NCI-H2107 treated with DMSO at 0.1 percent for 48 hours (cell line): ENCODE measurements around the gene NAV2.
A peak's percentile ranks its signal among the peaks of the same experiment; 100 is the strongest.
"Not testable (repeated sequence)": the region's sequence is repeated elsewhere in the genome, so short reads cannot be mapped to it uniquely, and the experiment has no call there.

ENCODE experiments used
- DNase-seq: peaks from one replicate; lab custom pipeline; 2025; ENCODE audit not compliant: unreplicated experiment; lab: John Stamatoyannopoulos, UW

The NAV2 gene

DNA sequence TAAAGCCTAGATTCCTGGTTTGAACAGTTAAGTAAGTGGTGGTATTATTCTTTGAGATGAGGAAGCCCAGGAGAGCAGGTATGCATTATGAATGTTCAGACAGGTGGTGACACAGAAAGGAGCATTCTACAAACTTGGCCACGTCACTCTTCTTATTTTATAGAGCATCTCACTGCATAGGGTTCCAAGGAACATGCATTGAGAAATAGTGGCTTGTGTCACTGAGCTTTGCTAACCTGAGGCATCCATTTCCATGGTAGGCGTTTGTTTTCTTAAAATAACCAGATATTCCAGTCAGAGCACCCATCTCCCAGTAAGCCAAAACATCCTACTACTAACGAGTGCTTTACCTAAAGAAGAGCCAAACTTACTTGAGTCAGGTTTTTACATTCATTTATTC is 169.7 kb downstream of the NAV2 start:
- no peak for DNase-seq

DNA sequence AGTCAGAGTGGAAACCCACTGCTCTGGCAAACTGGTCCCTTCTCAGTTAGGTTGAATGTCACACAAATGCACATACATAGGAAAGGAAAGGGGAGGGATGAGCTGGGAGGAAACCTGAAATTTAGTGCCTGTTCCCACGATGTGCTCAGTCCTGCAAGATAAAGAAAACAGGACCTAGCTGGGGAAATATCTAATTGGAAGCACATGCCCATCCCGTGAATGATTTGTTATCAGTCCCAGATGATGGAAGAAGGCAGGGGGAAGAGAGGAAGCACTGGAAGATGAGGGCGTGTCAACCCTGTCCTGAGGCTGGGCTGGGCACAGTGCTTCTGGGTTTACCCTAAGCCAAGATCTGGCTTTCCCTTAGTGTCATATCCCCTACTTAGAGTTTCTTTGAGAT is 173.9 kb downstream of the NAV2 start:
- no peak for DNase-seq

DNA sequence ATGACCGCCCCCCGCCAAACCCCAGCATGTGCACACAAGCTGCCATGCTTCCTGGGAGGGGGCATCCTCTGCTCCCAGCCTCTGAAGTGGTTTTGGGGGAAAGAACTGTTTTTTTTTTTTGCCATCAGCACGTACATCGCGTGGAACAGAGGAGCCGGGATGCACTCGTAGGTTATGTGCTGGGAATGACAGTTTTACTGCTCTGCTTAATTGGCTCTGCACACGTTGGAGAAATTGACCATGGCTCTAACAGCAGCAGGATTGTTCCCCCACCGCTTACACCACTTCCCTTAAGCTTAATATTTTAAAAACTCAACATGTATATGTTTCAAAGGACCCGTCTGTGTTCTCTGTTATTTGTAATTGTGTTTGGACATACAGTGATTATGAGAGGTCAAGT is 175.2 kb downstream of the NAV2 start:
- DNase-seq, result no peak

DNA sequence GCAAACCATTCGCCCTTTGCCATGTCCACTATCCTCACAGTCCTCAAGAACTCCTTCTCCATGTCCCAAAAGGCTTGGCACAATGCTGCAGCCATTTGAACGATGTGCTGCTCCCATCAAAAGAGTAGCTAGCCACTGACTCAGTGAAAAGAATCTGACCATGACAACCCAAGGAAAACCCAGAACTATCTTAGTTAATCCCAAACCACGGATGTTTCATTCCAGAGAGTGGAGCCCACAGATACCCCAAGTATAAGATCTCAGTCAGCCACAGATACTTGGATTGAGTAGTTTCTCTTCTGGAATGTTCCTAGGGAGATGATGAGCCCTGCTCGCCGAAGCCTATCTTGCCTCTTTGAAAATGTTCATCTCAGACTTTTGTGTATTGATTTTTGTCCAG is 176.9 kb downstream of the NAV2 start:
- no peak for DNase-seq

- no peak for DNase-seq
Measured at GRCh38 chr11:19890308-19890707, 177.7 kb downstream of the NAV2 start.

GRCh38 chr11:19891022-19891421 is 178.4 kb downstream of the NAV2 start:
- DNase-seq, result no peak

DNA sequence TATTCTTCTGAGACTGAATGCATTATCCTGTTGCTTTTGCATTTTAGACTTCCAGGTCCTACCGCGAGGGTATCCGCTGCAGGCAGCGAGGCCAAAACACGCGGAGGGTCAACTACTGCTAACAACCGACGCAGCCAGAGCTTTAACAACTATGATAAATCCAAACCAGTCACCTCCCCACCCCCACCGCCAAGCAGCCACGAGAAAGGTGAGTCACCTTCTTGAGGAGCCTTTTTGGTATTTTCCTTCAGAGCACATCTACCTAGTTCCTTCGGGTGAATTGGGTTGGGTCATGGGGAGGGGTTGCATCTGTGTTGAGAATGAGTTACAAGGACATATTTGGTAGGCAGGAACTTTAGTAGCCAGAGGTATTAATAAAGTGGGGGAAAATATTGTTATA is 179.8 kb downstream of the NAV2 start:
- DNase-seq, result no peak

DNA sequence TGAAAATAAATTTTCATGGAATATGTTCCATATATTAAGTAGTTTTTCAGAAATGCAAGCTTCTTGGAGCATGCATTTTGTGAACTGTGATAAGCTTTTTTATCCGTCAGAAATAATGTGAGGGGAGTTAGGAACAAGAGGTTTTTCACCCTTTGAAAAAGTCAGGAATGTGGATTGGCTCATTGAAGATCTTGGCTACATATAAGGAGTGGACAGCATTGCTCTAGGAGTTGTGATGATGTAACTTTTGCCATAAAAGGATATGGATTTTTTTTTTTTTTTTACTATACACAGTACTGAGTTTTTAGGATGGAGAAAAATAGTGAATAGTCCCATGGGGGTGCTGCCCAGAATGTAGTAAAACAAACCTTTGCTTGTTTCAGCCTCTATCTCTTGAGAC is 180.2 kb downstream of the NAV2 start:
- no peak for DNase-seq

GRCh38 chr11:19894404-19894803 is 181.8 kb downstream of the NAV2 start:
- no peak for DNase-seq

- not testable (repeated sequence) for DNase-seq
Measured at GRCh38 chr11:19895037-19895436, 182.4 kb downstream of the NAV2 start.

DNA sequence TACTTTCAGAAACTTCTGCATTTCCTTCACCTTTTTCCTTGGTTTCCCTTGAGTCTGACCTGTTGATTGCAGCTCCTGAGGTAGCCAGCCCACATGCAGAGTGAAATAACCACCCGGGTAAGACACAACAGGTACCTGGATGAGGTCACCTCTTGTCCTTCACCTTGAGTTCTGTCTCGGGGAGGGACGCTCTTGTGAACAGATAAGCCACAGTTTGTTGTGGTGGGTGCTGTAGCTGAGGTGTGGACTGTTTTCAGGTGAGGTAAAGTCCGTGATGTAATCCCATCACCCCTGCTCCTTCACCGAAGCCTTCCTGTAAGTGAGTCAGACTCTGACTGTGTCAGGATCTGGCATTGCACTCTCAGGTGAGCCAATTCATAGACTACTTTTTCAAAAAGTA is 183.1 kb downstream of the NAV2 start:
- DNase-seq, result no peak

- DNase-seq, result peak; percentile 56
Measured at GRCh38 chr11:19903620-19904069, 191.0 kb downstream of the NAV2 start.

- DNase-seq, result peak; percentile 64
Measured at GRCh38 chr11:19905280-19905853, 192.7 kb downstream of the NAV2 start.

DNA sequence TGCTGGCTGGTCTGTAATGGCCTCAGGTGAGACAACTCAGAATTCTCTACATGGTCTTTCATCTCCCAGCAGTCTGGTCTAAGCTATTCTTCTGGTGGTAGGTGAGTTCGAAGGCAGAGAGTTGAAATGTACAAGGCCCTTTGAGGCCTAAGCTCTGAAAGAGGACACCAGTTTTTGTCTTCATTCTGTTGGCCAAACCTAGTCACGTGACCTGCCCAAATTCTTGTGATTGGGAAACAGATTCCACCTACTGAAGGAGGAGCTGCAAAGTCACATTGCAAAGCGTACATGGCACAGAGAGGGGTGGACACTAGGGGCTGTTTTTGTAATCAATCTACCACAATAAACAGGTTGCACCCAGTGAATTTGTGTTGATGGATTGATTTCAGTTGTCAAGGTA is 193.5 kb downstream of the NAV2 start:
- no peak for DNase-seq

DNA sequence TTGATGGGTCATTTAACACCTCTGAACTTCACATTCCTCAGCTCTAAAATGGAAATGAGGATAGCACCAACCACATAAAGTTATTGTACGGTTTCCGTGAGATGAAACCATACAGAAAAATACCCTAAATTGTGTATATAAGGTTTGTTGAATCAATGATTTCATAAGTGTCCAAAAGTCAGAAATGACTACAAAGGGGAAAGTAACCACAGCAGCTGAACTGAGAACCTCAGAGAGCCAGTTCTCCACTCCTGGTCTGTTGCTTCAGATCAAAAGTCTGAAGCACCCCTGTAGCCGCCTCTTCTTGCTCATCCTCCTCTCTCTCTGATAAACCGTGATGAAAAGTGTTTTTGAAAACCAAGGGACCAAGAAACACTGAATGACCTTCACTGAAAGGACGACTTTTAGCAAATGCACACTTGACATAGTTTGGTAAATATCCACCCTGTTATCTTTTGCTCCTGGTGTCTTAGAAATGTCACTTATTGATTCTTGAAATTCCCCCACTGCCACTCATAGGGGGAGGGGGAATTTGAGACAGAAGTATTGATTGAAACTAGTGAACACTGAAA is 194.5 kb downstream of the NAV2 start:
- DNase-seq, result no peak

GRCh38 chr11:19907839-19908238 is 195.2 kb downstream of the NAV2 start:
- DNase-seq, result no peak

DNA sequence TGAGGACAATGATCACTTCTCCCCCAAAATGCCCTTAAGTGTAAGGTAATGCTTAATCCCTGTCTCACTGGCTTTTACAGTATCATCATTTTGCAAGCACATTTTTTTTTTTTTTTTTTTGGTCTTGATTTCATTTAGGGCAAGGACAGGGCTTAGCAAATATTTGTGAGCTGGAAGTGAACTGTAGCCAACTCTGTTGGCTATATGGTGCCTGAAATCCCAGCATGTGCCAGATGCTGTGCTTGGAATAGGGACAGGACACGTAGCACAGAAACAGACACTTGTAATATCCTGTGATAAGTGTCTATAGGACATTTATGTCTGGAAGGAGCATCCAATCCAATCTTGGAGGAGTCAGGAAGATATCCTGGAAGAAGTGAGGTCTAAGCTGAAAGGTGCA is 198.3 kb downstream of the NAV2 start:
- no peak for DNase-seq

GRCh38 chr11:19912115-19912957 is 199.7 kb downstream of the NAV2 start:
- DNase-seq, result no peak

GRCh38 chr11:19912958-19913892 is 200.6 kb downstream of the NAV2 start:
- DNase-seq, result no peak

DNA sequence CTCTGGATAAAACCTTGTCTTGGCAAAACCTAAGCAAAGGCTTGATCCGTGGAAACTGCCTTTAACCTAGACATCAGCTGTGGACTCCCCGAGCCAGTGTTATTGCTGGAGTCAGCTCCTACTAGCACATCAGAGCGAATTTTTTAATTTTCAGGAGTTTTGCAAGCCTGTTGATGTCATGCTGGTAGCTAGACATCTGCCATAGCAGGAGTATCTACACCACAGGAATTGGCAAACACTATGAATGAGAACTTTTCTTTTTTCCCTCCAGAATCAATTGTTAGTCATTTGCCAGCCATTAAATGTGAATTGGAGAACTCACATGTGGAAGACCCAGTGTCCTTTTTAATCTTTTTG is 201.2 kb downstream of the NAV2 start:
- no peak for DNase-seq

DNA sequence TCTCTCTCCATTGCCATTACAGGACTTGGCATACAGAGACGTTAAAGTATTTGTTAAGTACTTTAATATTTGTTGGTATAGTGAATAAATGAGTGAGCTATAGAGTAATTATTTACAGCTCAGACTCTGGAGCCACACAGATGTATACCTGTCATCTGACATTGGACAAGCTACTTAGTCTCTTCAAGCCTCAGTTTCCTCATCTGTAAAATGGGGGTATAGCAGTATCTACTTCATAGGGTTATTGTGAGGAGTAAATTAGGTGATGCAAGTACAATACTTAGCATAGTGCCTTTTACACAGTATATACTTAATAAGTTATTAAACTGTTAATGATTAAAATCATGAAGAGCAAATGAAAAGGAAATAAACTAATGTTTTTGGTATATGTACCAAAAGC is 203.2 kb downstream of the NAV2 start:
- DNase-seq, result no peak
